ENCODE data around the gene ENO3. TPM values are rescaled to one million over a fixed set of nuclear protein-coding genes. Genes with fewer than 3 reads are reported as not detected.

The ENO3 gene
- total and polyA plus RNA-seq, 2 experiments from 2014 or later: 12.1 to 19.6 TPM

- Mint-ChIP-seq H3K27me3 (ENCODE audit: insufficient read depth, low read depth, poor library complexity) (peaks cover 18% of the 10 kb centered on the region), H3K4me1 (peaks cover 20% of the 10 kb centered on the region), H3K9me3 (peaks cover 12% of the 10 kb centered on the region), H3K27ac (no peak overlapping the region), H3K36me3 (ENCODE audit: low read depth) (peaks cover 51% of the 10 kb centered on the region), H3K4me3 (no peak overlapping the region; the same call in 2 of the 3 replicates)
- TF ChIP-seq REST (IDR thresholded peaks at IDR 0.05; ENCODE audit: unreplicated experiment) (no peak), CTCF (conservative IDR thresholded peaks at IDR 0.05; ENCODE audit: low read depth in 2 of 2) (no peak), NANOG (IDR thresholded peaks at IDR 0.05; ENCODE audit: borderline replicate concordance) (no peak)
- Histone ChIP-seq H3K27me3 (ENCODE audit: insufficient read depth) (no peaks in the 10 kb centered on the region), H3K36me3 (ENCODE audit: insufficient read depth) (no peaks in the 10 kb centered on the region; the same call in 1 of the 2 replicates), H3K4me1 (ENCODE audit: insufficient read depth) (peaks cover 15% of the 10 kb centered on the region), H2AFZ (no peak overlapping the region), H4K20me1 (replicated peaks; ENCODE audit: insufficient read depth) (no peaks in the 10 kb centered on the region; the same call in none of the 2 replicates), H3F3A (replicated peaks; ENCODE audit: low read depth) (no peaks in the 10 kb centered on the region; the same call in 1 of the 2 replicates), H3K4me2 (peak overlapping the region; percentile 65), H3K9me2 (ENCODE audit: insufficient read depth) (no peaks in the 10 kb centered on the region), H3K4me3 (no peak overlapping the region), H3K79me2 (replicated peaks; ENCODE audit: insufficient read depth) (peaks cover 13% of the 10 kb centered on the region), H3K27ac (ENCODE audit: low read depth) (peak overlapping the region; percentile 78; the same call in 1 of the 2 replicates)
- DNase-seq (ENCODE audit: low spot score) (peak; percentile 55), ATAC-seq (peak; percentile 54)
These were observed 9.5 kb downstream of the ENO3 start for GRCh38 chr17:4960279-4960922.

GRCh38 chr17:4965311-4965986, 14.5 kb downstream of the ENO3 start:
- Histone ChIP-seq H3K27me3 (ENCODE audit: insufficient read depth) (no peaks in the 10 kb centered on the region), H3K79me2 (replicated peaks; ENCODE audit: insufficient read depth) (peaks cover 38% of the 10 kb centered on the region), H3F3A (replicated peaks; ENCODE audit: low read depth) (peaks cover 16% of the 10 kb centered on the region; the same call in 1 of the 2 replicates), H3K36me3 (ENCODE audit: insufficient read depth) (no peaks in the 10 kb centered on the region; the same call in 1 of the 2 replicates), H3K27ac (ENCODE audit: low read depth) (no peak overlapping the region), H2AFZ (no peak overlapping the region), H3K4me3 (no peak overlapping the region), H3K4me2 (peak overlapping the region; percentile 86; the same call in 1 of the 2 replicates), H4K20me1 (replicated peaks; ENCODE audit: insufficient read depth) (0 out of 2 replicates have a peak, but pooled peaks cover under 1% of the 10 kb centered on the region), H3K4me1 (ENCODE audit: insufficient read depth) (peaks cover 22% of the 10 kb centered on the region), H3K9me2 (ENCODE audit: insufficient read depth) (no peaks in the 10 kb centered on the region)
- Mint-ChIP-seq H3K27me3 (ENCODE audit: insufficient read depth, low read depth, poor library complexity) (peaks cover 18% of the 10 kb centered on the region), H3K4me3 (peak overlapping the region; percentile 54; the same call in 2 of the 3 replicates), H3K9me3 (peaks cover 18% of the 10 kb centered on the region), H3K4me1 (peaks cover 26% of the 10 kb centered on the region), H3K27ac (no peak overlapping the region; the same call in 1 of the 2 replicates), H3K36me3 (ENCODE audit: low read depth) (peaks cover 55% of the 10 kb centered on the region)
- ATAC-seq: no peak
- no peak for DNase-seq (ENCODE audit: low spot score)
- TF ChIP-seq ZNF114 (CRISPR knock-in tag; IDR thresholded peaks at IDR 0.05) (no peak), ZNF462 (CRISPR knock-in tag; IDR thresholded peaks at IDR 0.05) (no peak), NANOG (IDR thresholded peaks at IDR 0.05; ENCODE audit: borderline replicate concordance) (no peak), CREB1 (CRISPR knock-in tag; IDR thresholded peaks at IDR 0.05; ENCODE audit: low read depth) (no peak), STAT1 (IDR thresholded peaks at IDR 0.05; ENCODE audit: unreplicated experiment) (no peak)
